Stimulated activated CD4-positive, alpha-beta T cell treated with anti-CD3 and anti-CD28 coated beads, TNF-alpha, amount 100 ng/mL, for 4 hours (primary cell): ENCODE results near the gene VIM.
"Not testable (repeated sequence)": the region's sequence is repeated elsewhere in the genome, so short reads cannot be mapped to it uniquely, and the experiment has no call there.

Experiments
- DNase-seq, 3 experiments: peaks; one replicate each; pipeline ENCODE4 v3.0.0-alpha.2; 2020; ENCODE audit warnings: low read depth in 3 of 3

VIM gene

GRCh38 chr10:17256627-17257026 is 28.6 kb downstream of the VIM start:
- DNase-seq = no peak

DNA sequence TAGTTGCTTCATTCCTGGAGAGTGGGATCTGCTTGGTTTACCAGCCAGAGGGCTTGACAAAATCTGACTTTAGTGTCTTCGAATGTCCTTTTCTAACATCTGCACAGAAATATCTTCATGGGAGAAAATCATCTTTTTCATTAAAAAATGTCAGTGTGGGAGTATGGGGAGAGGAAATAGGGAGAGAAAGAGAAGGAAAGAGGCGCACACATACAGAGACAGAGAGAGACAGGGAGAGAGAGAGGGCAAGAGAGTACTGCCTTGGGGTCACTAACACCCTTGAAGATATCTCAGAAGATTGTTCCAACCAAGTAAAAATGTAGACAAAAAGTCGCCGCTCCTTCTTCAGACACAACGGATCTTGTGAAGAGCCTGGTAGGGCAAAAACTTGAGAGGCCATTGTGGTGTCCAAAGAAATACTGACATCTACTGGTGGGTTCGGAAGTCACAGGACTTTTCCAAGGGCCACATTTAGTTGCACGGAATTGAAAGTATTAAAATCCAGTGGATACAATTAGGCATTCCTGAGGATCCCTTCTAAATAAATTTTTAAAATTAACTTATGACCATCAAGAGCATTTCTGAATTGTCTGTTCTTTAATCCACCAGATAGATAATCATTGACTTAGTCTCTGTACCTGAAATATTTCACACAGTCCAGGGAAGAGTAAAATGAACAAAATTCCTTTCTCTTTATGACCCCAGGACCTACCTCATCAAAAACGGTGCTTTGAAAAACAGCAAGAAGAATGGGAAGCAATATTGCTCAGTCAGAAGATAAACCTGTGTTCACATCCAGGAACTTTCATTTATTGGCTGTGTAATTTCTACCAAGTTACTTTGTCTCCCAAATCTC is 29.7 kb downstream of the VIM start:
- peak in 2 of 3 experiments; percentile 20 to 43 for DNase-seq

GRCh38 chr10:17262502-17262901 is 34.5 kb downstream of the VIM start:
- no peak for DNase-seq

- DNase-seq = no peak
These were observed 35.5 kb downstream of the VIM start for GRCh38 chr10:17263580-17263979.

GRCh38 chr10:17265468-17265867 is 37.4 kb downstream of the VIM start:
- no peak for DNase-seq

GRCh38 chr10:17266549-17266948 is 38.5 kb downstream of the VIM start:
- not testable (repeated sequence) for DNase-seq

GRCh38 chr10:17272648-17273047 is 44.6 kb downstream of the VIM start:
- no peak for DNase-seq

DNA sequence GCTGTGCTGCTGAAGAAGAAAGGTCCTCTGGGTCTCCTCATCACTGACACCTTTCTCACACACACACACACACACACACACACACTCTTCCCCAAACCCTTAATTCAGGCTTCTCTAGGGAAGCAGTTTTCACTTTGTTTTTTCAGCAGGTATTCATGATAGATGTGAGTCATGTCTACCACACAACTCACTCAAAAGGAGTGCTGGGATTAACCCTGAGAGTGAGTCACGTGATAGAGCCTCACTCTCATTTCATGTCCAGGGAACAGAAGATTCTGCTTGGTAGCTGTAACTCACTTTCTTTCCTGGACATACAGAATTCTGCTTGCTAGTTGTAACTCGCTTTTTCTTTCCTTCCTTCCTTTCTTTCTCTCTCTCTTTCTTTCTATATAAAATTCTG is 45.4 kb downstream of the VIM start:
- no peak for DNase-seq

- DNase-seq = no peak
These were observed 48.8 kb downstream of the VIM start for GRCh38 chr10:17276756-17277424.

DNA sequence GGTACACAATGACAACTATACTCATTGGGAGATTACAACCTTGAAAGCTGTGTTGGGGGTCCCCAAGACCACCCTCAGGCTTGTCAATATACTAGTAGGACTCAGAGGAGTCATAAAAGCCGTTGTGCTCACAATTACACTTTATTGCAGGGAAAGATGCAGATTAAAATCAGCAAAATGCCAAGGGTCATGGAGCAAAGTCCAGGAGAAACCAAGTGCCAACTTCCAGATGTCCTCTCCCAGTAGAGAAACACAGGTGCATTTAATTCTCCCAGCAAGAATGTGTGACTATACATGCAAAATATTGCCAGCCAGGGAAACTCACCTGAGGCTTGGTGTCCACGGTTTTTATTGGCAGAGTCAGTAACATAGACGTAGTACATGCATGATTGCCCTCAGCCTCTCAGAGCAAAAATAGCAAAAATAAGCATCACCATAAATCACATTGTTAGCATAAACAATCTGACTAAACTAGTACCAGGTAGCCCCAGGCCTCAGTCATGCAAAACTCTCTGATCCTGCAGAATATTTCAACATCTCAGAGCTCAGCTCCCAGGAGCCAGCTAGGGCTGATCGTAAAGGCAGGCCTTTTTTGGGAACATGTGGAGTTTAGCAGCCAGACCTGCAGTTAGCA is 50.7 kb downstream of the VIM start:
- no peak for DNase-seq

DNA sequence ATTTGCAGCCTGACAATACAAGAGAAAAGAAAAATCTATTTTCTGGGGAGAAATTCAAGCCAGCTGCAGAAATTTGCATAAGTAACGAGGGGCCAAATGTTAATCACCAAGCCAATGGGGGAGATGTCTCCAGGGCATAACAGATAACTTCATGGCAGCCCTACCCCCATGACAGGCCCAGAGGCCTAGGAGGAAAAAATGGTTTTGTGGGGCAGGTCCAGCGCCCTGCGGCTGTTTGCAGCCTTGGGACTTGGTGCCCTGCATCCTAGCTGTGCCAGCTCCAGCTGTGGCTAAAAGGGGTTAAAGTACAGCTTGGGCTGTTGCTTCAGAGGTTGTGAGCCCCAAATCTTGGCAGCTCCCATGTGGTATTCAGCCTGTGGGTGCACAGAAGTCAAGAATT is 54.3 kb downstream of the VIM start:
- no peak for DNase-seq

GRCh38 chr10:17286562-17287550 is 58.8 kb downstream of the VIM start:
- DNase-seq = no peak
